HepG2 (cell line): ENCODE data around the gene CPLX1. TPM values are rescaled to one million over a fixed set of nuclear protein-coding genes. Genes with fewer than 3 reads are reported as not detected.

Experiments
- ATAC-seq: fragments of 200-7000 bp; cut with Tn5 transposase; 3 replicates; pipeline ENCODE4 v1.9.1; 2020; ENCODE audit warnings: mild to moderate bottlenecking, moderate library complexity
- BruUV-seq: library from RNA; stranded (reverse); fragments of 400-500 nt; replicated peaks from 2 replicates; lab custom pipeline; 2021; lab: Mats Ljungman, UMichigan
- CTCF ChIA-PET: fragments of 300-600 bp; formaldehyde crosslinking; extraction: SDS; loops from one replicate; lab custom pipeline; 2021; ENCODE audit warnings: low total read pairs, inconsistent platforms, low intra/inter-chr PET ratio; lab: Yijun Ruan, JAX
- POLR2A ChIA-PET: fragments of 350-600 bp; sonication (Branson Sonifier 250); formaldehyde crosslinking; loops from one replicate; lab custom pipeline; 2020; ENCODE audit warnings: antibody characterized with exemption, inconsistent platforms; lab: Yijun Ruan, JAX
- DNase-seq: peaks from one replicate; pipeline ENCODE4 v3.0.0-alpha.2; 2015; ENCODE audit warnings: low spot score
- FAIRE-seq: peaks from 3 replicates; lab custom pipeline; 2011; peaks lifted over from hg19 to GRCh38; lab: Jason Lieb, UNC
- H2AFZ ChIP-seq: one replicate; pipeline ENCODE4 v1.6.1; 2011; ENCODE audit warnings: low read length, inconsistent platforms
- H3K27ac ChIP-seq: fragments of 300-600 bp; 3 replicates; pipeline ENCODE4 v1.8.0; 2011; ENCODE audit warnings: mixed run types, mild to moderate bottlenecking, mixed read lengths, low read length, inconsistent platforms; ENCODE audit not compliant: insufficient read depth; ENCODE audit errors: extremely low read length
- H3K27me3 ChIP-seq, 2 experiments: fragments of 200-600 bp in 1 of 2; 2 replicates in 1 of 2; 3 replicates in 1 of 2; pipeline versions ENCODE4 v1.6.0 to v1.8.0; 2011; ENCODE audit warnings: low read length in 2 of 2, mild to moderate bottlenecking in 2 of 2, moderate library complexity in 2 of 2, inconsistent platforms in 1 of 2; ENCODE audit not compliant: insufficient read depth in 2 of 2, control insufficient read depth in 1 of 2
- H3K36me3 ChIP-seq, 2 experiments: fragments of 200-600 bp in 1 of 2; replicated peaks in 1 of 2; 2 replicates in 1 of 2; 3 replicates in 1 of 2; pipeline versions ENCODE4 v1.5.1 to v1.8.0; 2011; ENCODE audit warnings: low read length in 2 of 2, inconsistent platforms in 1 of 2; ENCODE audit not compliant: insufficient read depth in 2 of 2, control insufficient read depth in 1 of 2
- H3K4me1 ChIP-seq: 2 replicates; pipeline ENCODE4 v1.5.1; 2012; ENCODE audit warnings: low read length, inconsistent platforms; ENCODE audit not compliant: insufficient read depth
- H3K4me2 ChIP-seq: 2 replicates; pipeline ENCODE4 v1.6.0; 2011; ENCODE audit warnings: low read depth, low read length, inconsistent platforms
- H3K4me3 ChIP-seq, 3 experiments: fragments of 200-600 bp in 1 of 3; sonication (generic), shearing (Covaris generic) in 1 of 3; replicated peaks in 1 of 3; 2 replicates each; pipeline ENCODE4 v1.5.1; 2011 to 2016; ENCODE audit warnings: low read length in 3 of 3, inconsistent platforms in 2 of 3, low read depth in 2 of 3, mild to moderate bottlenecking in 2 of 3, control low read depth in 1 of 3, mixed read lengths in 1 of 3; ENCODE audit not compliant: insufficient read depth in 1 of 3
- H3K79me2 ChIP-seq: one replicate; pipeline ENCODE4 v1.6.1; 2011; ENCODE audit warnings: low read length, inconsistent platforms; ENCODE audit not compliant: insufficient read depth
- H3K9ac ChIP-seq: 2 replicates; pipeline ENCODE4 v1.6.0; 2011; ENCODE audit warnings: mild to moderate bottlenecking, low read depth, low read length, inconsistent platforms; ENCODE audit not compliant: insufficient read depth
- H3K9me3 ChIP-seq: 2 replicates; pipeline ENCODE4 v1.5.1; 2012; ENCODE audit warnings: mild to moderate bottlenecking, low read length
- H4K20me1 ChIP-seq: 2 replicates; pipeline ENCODE4 v1.6.0; 2011; ENCODE audit warnings: inconsistent platforms, mild to moderate bottlenecking, low read length, moderate library complexity; ENCODE audit not compliant: insufficient read depth
- HDAC2 ChIP-seq: sonication (generic); formaldehyde crosslinking; IDR thresholded peaks from 2 replicates; pipeline ENCODE4 v1.4.0; 2020; ENCODE audit warnings: missing genetic modification reagents
- HNRNPL ChIP-seq: fragments of 200-400 bp; formaldehyde crosslinking; IDR thresholded peaks from 2 replicates; pipeline ENCODE4 v1.6.1; 2017; ENCODE audit warnings: mild to moderate bottlenecking, low read depth, low read length
- MNT ChIP-seq: fragments of 450-650 bp; IDR thresholded peaks from 2 replicates; pipeline ENCODE4 v1.6.1; 2016
- POLR2A ChIP-seq, 2 experiments: IDR thresholded peaks; 2 replicates each; pipeline ENCODE4 v1.6.1; 2011; ENCODE audit warnings: low read depth in 2 of 2, low read length in 2 of 2, mild to moderate bottlenecking in 1 of 2, moderate library complexity in 1 of 2; ENCODE audit not compliant: insufficient read depth in 1 of 2
- PPARG ChIP-seq: conservative IDR thresholded peaks from 2 replicates; pipeline ENCODE4 v1.6.1; 2016; ENCODE audit warnings: missing biosample characterization, missing genetic modification reagents
- TBX3 ChIP-seq: fragments of 450-650 bp; IDR thresholded peaks from 2 replicates; pipeline ENCODE4 v1.6.1; 2017; ENCODE audit warnings: antibody characterized with exemption, mild to moderate bottlenecking, inconsistent platforms, borderline replicate concordance
- TP53 ChIP-seq: sonication (generic); formaldehyde crosslinking; conservative IDR thresholded peaks from 2 replicates; pipeline ENCODE4 v1.4.0; 2020; ENCODE audit warnings: missing genetic modification reagents
- ZNF484 ChIP-seq: sonication (generic); formaldehyde crosslinking; IDR thresholded peaks from 2 replicates; pipeline ENCODE4 v1.5.1; 2020; ENCODE audit warnings: mild to moderate bottlenecking, low read depth, missing genetic modification reagents, borderline replicate concordance
- ZNF513 ChIP-seq: sonication (generic); formaldehyde crosslinking; conservative IDR thresholded peaks from 2 replicates; pipeline ENCODE4 v1.5.0; 2020; ENCODE audit warnings: missing genetic modification reagents
- WGBS: methylation state at CpG from one replicate; pipeline ENCODE4 v1.1.6; 2017; ENCODE audit warnings: low lambda C conversion rate; 5-methylcytosine and 5-hydroxymethylcytosine counted together
- in situ Hi-C: cut with HindIII; loops from 2 replicates; pipeline ENCODE4 v1.10.0; 2017; ENCODE audit warnings: low pct_unique_long_range_greater_than_20kb; ENCODE audit not compliant: extremely low pct_ligation_motif_present
- intact Hi-C: fragments of 100-400 bp; cut with micrococcal nuclease; formaldehyde crosslinking; loops from one replicate; pipeline ENCODE4 v1.10.0; 2022; ENCODE audit not compliant: unreplicated experiment
- polyA plus RNA-seq, 8 experiments: library from polyadenylated mRNA; depleted of rRNA in 3 of 8; stranded (reverse) in 7 of 8; unstranded in 1 of 8; fragments of >200 nt; fragmentation: Illumina TruSeq in 4 of 8; extraction: Trizol in 4 of 8; gene quantifications; 2 replicates each; pipeline versions ENCODE4 v1.2.1 to v1.2.3, GENCODE V29; 2011 to 2016; ENCODE audit warnings: low read depth in 4 of 8, missing spikeins in 1 of 8, mixed read lengths in 1 of 8; ENCODE audit not compliant: insufficient read depth in 1 of 8
- total RNA-seq, 5 experiments: library from RNA; depleted of rRNA; stranded (reverse); fragments of >200 nt; fragmentation: Illumina TruSeq; extraction: Trizol; gene quantifications; 2 replicates each; pipeline ENCODE4 v1.2.3, GENCODE V29; 2016; ENCODE audit warnings: low read depth in 1 of 5
- TF ChIP-seq, protein P1 (sequence below): sonication (generic); formaldehyde crosslinking; IDR thresholded peaks from 2 replicates; pipeline ENCODE4 v1.9.0; 2021; ENCODE audit warnings: mild to moderate bottlenecking, missing genetic modification reagents

CPLX1 gene
- total and polyA plus RNA-seq, 2 of the 13 experiments (the other 11 are each of a cell fraction or from before 2014, with no cell fraction given) = 0.18 TPM

DNA sequence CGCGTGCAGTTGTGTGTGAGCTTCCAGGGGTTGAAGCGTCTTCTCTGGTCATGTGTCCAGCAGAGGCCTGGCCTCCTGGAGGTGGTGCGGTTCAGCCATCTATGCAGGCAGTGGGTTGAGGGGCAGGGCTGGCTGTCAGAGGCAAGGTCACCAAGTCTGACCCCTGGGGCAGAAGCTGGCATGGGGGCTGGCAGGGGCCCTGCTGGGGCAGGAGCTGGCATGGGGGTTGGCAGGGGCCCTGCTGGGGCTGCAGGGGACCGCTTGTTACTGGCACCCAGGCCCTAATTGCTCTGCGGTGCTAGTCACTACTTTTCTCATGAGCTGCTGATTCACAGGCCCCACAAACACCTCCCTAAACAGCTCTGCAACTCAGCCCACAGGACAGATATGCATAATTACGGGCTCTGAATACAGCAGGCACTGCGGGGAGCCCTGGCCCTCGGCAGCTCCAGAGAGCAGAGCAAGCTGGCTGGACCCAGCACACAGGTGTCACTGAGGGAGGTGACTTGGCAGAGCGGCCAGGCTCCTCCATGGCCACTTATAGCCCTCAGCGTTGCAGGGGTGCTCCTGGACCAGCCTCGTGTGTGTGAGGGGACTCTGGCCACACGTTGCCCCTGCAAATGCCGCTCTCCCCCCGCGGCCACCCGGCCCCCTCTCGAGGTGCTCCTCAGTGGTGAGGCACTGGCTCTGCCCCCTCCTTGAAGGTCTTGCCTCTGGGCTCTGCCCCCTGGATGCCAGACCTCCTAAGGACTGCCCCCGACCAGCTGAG, 32.7 kb downstream of the CPLX1 start (continued):
- TF ChIP-seq, protein P1, sequence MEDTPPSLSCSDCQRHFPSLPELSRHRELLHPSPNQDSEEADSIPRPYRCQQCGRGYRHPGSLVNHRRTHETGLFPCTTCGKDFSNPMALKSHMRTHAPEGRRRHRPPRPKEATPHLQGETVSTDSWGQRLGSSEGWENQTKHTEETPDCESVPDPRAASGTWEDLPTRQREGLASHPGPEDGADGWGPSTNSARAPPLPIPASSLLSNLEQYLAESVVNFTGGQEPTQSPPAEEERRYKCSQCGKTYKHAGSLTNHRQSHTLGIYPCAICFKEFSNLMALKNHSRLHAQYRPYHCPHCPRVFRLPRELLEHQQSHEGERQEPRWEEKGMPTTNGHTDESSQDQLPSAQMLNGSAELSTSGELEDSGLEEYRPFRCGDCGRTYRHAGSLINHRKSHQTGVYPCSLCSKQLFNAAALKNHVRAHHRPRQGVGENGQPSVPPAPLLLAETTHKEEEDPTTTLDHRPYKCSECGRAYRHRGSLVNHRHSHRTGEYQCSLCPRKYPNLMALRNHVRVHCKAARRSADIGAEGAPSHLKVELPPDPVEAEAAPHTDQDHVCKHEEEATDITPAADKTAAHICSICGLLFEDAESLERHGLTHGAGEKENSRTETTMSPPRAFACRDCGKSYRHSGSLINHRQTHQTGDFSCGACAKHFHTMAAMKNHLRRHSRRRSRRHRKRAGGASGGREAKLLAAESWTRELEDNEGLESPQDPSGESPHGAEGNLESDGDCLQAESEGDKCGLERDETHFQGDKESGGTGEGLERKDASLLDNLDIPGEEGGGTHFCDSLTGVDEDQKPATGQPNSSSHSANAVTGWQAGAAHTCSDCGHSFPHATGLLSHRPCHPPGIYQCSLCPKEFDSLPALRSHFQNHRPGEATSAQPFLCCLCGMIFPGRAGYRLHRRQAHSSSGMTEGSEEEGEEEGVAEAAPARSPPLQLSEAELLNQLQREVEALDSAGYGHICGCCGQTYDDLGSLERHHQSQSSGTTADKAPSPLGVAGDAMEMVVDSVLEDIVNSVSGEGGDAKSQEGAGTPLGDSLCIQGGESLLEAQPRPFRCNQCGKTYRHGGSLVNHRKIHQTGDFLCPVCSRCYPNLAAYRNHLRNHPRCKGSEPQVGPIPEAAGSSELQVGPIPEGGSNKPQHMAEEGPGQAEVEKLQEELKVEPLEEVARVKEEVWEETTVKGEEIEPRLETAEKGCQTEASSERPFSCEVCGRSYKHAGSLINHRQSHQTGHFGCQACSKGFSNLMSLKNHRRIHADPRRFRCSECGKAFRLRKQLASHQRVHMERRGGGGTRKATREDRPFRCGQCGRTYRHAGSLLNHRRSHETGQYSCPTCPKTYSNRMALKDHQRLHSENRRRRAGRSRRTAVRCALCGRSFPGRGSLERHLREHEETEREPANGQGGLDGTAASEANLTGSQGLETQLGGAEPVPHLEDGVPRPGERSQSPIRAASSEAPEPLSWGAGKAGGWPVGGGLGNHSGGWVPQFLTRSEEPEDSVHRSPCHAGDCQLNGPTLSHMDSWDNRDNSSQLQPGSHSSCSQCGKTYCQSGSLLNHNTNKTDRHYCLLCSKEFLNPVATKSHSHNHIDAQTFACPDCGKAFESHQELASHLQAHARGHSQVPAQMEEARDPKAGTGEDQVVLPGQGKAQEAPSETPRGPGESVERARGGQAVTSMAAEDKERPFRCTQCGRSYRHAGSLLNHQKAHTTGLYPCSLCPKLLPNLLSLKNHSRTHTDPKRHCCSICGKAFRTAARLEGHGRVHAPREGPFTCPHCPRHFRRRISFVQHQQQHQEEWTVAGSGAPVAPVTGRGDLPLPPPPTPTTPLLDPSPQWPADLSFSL (CRISPR knock-in tag) = 0 out of 2 replicates have a peak, but pooled peaks have one; percentile 1
- no peak for TF ChIP-seq TBX3
- TF ChIP-seq ZNF484 (CRISPR knock-in tag) = no peak
- TF ChIP-seq HNRNPL = peak; percentile 44; the same call in 1 of the 2 replicates

DNA sequence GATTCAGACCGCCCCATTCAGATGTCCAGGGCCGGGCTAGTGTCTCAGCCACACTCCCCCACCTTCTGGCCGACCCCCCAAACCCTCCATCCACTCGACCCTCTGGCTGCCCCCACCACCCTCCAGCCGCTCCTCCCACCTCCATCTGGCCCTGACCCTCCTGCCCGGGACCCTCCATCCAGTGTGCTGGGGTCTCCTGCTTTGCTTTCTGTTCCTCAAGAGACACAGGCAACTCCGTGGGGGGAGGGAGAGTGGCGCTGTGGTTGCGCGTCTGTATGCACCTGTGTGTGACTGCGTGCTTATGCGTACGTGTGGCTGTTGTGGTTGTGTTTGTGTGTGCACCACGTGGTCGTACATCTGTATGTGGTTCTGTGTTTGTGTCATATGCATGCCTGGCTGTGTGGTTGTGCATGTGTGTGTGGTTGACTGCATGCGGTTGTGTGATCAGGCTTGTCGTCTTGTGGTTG, 33.3 kb downstream of the CPLX1 start:
- intact Hi-C loops = no loop called here
- Histone ChIP-seq H3K9me3 (no peaks in the 10 kb centered on the region), H3K27me3 (peaks cover 21 to 87% of the 10 kb centered on the region in 2 experiments), H2AFZ (no peak overlapping the region), H3K27ac (no peak overlapping the region), H3K4me1 (peaks cover 21% of the 10 kb centered on the region), H3K9ac (no peak overlapping the region), H3K36me3 (no peaks in the 10 kb centered on the region), H3K79me2 (no peaks in the 10 kb centered on the region), H3K4me3 (no peak overlapping the region), H3K4me2 (no peak overlapping the region), H4K20me1 (no peaks in the 10 kb centered on the region)
- FAIRE-seq = no peak
- POLR2A ChIA-PET = interaction anchor here (3.4 kb wide), 1 partner anchor 11 kb away, joined by 27 read pairs; no protein-coding TSS in a partner anchor
- no TSS peak for BruUV-seq
- CTCF ChIA-PET = no interaction called here
- 58% methylated on average over 17 of the region's 17 CpGs for WGBS
- DNase-seq = no peak
- ATAC-seq = no peak
- in situ Hi-C loops = no loop called here
- TF ChIP-seq HDAC2 (no peak), MNT (peak; percentile 55), PPARG (CRISPR knock-in tag) (no peak), POLR2A (IDR thresholded peaks at IDR 0.05; ENCODE audit: insufficient read depth in 1 of 2, low read depth in 2 of 2, low read length in 2 of 2) (no peak), ZNF513 (CRISPR knock-in tag) (no peak), TP53 (no peak)
